Panc1 (cell line): ENCODE measurements around the gene ARRDC5. TPM values are rescaled to one million over a fixed set of nuclear protein-coding genes. Genes with fewer than 3 reads are reported as not detected.
"Not testable (repeated sequence)": the region's sequence is repeated elsewhere in the genome, so short reads cannot be mapped to it uniquely, and the experiment has no call there.

Experiments used
- ATAC-seq: fragments of 200-7000 bp; cut with Tn5 transposase; 2 replicates; pipeline ENCODE4 v1.9.1; 2020; ENCODE audit warnings: mild to moderate bottlenecking, moderate library complexity
- BruUV-seq: library from RNA; stranded (reverse); fragments of 400-500 nt; replicated peaks from 2 replicates; lab custom pipeline; 2021; lab: Mats Ljungman, UMichigan
- CTCF ChIA-PET: fragments of 300-600 bp; sonication (Branson Sonifier 250); formaldehyde crosslinking; loops from one replicate; lab custom pipeline; 2022; ENCODE audit warnings: antibody characterized with exemption; lab: Charles Lee
- POLR2A ChIA-PET: fragments of 300-600 bp; sonication (Branson Sonifier 250); formaldehyde crosslinking; loops from one replicate; lab custom pipeline; 2022; ENCODE audit warnings: antibody characterized with exemption; lab: Charles Lee
- DNase-seq: peaks from one replicate; pipeline ENCODE4 v3.0.0-alpha.2; 2010; ENCODE audit warnings: low read depth, low spot score
- H3K27ac ChIP-seq: 2 replicates; pipeline ENCODE4 v1.5.1; 2011; ENCODE audit warnings: mild to moderate bottlenecking, low read length, inconsistent platforms
- H3K27me3 ChIP-seq: fragments of 200-500 bp; sonication (Bioruptor generic); 2 replicates; pipeline ENCODE4 v1.6.0; 2014; ENCODE audit warnings: low read length, inconsistent platforms; ENCODE audit not compliant: control insufficient read depth, insufficient read depth
- H3K36me3 ChIP-seq: fragments of 200-500 bp; sonication (Bioruptor generic); 2 replicates; pipeline ENCODE4 v1.5.1; 2014; ENCODE audit warnings: inconsistent platforms, mild to moderate bottlenecking, low read length, moderate library complexity; ENCODE audit not compliant: control insufficient read depth, insufficient read depth
- H3K4me1 ChIP-seq: 2 replicates; pipeline ENCODE4 v1.5.1; 2011; ENCODE audit warnings: inconsistent platforms, mild to moderate bottlenecking, low read length, moderate library complexity; ENCODE audit not compliant: control insufficient read depth, insufficient read depth
- H3K4me3 ChIP-seq, 2 experiments: 2 replicates each; pipeline ENCODE4 v1.5.1; 2011 to 2012; ENCODE audit warnings: low read depth in 2 of 2, low read length in 2 of 2, mild to moderate bottlenecking in 2 of 2, inconsistent platforms in 1 of 2, moderate library complexity in 1 of 2
- H3K9me3 ChIP-seq: fragments of 200-500 bp; sonication (Bioruptor generic); 2 replicates; pipeline ENCODE4 v1.5.1; 2014; ENCODE audit warnings: low read depth, mild to moderate bottlenecking, inconsistent platforms, low read length, moderate library complexity; ENCODE audit not compliant: control insufficient read depth, insufficient read depth
- in situ Hi-C: cut with HindIII; loops from 2 replicates; pipeline ENCODE4 v1.10.0; 2016; ENCODE audit warnings: low sequenced_read_pairs, low pct_unique_long_range_greater_than_20kb
- intact Hi-C: fragments of 100-400 bp; cut with micrococcal nuclease; formaldehyde crosslinking; loops from one replicate; pipeline ENCODE4 v1.10.0; 2022; ENCODE audit not compliant: unreplicated experiment
- total RNA-seq: library from RNA; stranded (reverse); gene quantifications from one replicate; pipeline ENCODE4 v1.2.1, GENCODE V29; 2021; ENCODE audit not compliant: unreplicated experiment
- TF ChIP-seq, protein P1 (sequence below): fragments of 450-650 bp; IDR thresholded peaks from 2 replicates; pipeline ENCODE4 v1.5.1; 2017; ENCODE audit warnings: mild to moderate bottlenecking

ARRDC5 gene
- total RNA-seq, 1 experiment from 2014 or later: not detected

DNA sequence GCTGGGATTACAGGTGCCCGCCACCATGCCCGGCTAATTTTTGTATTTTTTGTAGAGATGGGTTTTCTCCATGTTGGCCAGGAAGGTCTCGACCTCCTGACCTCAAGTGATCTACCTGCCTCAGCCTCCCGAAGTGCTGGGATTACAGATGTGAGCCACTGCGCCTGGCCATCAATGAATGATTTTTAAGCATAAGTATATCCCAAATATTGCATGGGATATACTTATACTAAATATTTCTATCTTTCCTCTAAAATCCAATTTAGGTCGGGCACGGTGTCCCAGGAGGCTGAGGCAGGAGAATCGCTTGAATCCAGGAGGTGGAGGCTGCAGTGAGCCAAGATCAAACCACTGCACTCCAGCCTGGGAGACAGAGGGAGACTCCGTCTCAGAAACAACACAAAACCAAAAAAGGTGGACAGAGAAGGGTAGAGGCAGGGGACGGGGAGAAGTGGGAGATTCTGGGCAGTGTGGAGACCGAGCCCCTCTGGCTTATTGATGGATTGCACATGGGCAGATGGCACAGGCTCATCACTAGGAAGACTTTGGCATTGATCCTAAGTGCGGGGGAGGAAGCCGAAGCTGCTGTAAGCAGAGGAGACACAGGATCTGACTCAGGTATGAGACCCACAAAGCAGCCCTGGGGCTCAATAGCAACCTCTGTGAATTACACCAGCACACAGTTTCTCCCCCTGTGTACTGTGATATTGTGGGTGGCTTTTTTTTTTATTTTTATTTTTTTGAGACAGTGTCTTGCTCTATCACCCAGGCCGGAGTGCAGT is 13.5 kb downstream of the ARRDC5 start:
- no TSS peak for BruUV-seq
- in situ Hi-C loops (no loop called here), intact Hi-C loops (no loop called here)
- TF ChIP-seq, protein P1, sequence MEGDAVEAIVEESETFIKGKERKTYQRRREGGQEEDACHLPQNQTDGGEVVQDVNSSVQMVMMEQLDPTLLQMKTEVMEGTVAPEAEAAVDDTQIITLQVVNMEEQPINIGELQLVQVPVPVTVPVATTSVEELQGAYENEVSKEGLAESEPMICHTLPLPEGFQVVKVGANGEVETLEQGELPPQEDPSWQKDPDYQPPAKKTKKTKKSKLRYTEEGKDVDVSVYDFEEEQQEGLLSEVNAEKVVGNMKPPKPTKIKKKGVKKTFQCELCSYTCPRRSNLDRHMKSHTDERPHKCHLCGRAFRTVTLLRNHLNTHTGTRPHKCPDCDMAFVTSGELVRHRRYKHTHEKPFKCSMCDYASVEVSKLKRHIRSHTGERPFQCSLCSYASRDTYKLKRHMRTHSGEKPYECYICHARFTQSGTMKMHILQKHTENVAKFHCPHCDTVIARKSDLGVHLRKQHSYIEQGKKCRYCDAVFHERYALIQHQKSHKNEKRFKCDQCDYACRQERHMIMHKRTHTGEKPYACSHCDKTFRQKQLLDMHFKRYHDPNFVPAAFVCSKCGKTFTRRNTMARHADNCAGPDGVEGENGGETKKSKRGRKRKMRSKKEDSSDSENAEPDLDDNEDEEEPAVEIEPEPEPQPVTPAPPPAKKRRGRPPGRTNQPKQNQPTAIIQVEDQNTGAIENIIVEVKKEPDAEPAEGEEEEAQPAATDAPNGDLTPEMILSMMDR: no peak
- no peaks in the 10 kb centered on the region for H3K27me3 ChIP-seq
- H3K4me1 ChIP-seq: no peaks in the 10 kb centered on the region
- ATAC-seq (peak; percentile 74; the same call in 1 of the 2 replicates), DNase-seq (no peak)
- H3K27ac ChIP-seq: no peak overlapping the region
- H3K4me3 ChIP-seq: no peak overlapping the region
- no peaks in the 10 kb centered on the region for H3K36me3 ChIP-seq
- CTCF ChIA-PET: interaction anchor here (0.7 kb wide), 1 partner anchor 70 kb away, joined by 4 read pairs; no protein-coding TSS in a partner anchor
- H3K9me3 ChIP-seq: no peaks in the 10 kb centered on the region
- POLR2A ChIA-PET: interaction anchor here (0.6 kb wide), 1 partner anchor 25 kb away, joined by 5 read pairs; no protein-coding TSS in a partner anchor

DNA sequence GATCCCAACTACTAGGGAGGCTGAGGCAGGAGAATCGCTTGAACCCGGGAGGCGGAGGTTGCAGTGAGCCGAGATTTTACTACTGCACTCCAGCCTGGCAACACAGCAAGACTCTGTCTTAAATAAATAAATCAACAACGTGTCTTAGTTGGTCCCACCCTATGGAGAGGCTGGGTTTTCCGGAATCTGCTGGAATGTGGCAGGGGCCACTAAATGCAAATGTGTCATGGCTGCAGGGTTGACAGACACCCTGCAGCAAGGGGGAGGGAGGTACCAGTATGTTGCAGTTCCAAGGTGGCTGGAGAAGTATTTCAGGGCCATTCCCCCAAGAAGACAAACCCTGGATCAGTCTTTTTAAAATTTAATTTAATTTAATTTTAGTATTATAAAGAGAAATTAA is 14.9 kb downstream of the ARRDC5 start:
- in situ Hi-C loops, intact Hi-C loops, CTCF ChIA-PET: not testable (repeated sequence)

DNA sequence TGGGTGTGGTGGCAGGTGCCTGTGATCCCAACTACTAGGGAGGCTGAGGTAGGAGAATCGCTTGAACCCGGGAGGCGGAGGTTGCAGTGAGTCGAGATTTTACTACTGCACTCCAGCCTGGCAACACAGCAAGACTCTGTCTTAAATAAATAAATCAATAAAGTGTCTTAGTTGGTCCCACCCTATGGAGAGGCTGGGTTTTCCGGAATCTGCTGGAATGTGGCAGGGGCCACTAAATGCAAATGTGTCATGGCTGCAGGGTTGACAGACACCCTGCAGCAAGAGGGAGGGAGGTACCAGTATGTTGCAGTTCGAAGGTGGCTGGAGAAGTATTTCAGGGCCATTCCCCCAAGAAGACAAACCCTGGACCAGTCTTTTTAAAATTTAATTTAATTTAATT is 17.7 kb downstream of the ARRDC5 start:
- in situ Hi-C loops, ATAC-seq, DNase-seq, H3K27ac ChIP-seq, intact Hi-C loops, H3K4me3 ChIP-seq, POLR2A ChIA-PET, BruUV-seq, H3K27me3 ChIP-seq, CTCF ChIA-PET, H3K4me1 ChIP-seq, H3K36me3 ChIP-seq, H3K9me3 ChIP-seq: not testable (repeated sequence)

More for the DNA sequence above, 14.9 kb downstream of the ARRDC5 start:
- H3K4me3 ChIP-seq, H3K27me3 ChIP-seq, H3K36me3 ChIP-seq, H3K27ac ChIP-seq, ATAC-seq, POLR2A ChIA-PET, BruUV-seq, H3K4me1 ChIP-seq, DNase-seq, H3K9me3 ChIP-seq: not testable (repeated sequence)

DNA sequence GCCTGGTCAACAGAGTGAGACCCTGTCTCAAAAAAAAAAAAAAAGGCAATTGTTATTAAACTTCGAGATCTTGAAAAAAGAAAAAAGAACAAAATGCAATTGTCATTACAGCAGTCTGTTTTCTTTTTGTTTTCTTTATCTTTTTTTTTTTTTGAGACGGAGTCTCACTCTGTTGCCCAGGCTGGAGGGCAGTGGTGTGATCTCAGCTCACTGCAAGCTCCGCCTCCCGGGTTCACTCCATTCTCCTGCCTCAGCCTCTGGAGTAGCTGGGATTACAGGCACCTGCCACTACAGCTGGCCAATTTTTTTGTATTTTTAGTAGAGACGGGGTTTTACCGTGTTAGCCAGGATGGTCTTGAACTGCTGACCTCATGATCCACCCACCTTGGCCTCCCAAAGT is 19.8 kb downstream of the ARRDC5 start:
- intact Hi-C loops, in situ Hi-C loops: not testable (repeated sequence)
- CTCF ChIA-PET: interaction anchor here (0.7 kb wide), 1 partner anchor 84 kb away, joined by 8 read pairs; no protein-coding TSS in a partner anchor

More for the DNA sequence above, 19.8 kb downstream of the ARRDC5 start:
- H3K9me3 ChIP-seq, ATAC-seq, H3K36me3 ChIP-seq, BruUV-seq, H3K4me1 ChIP-seq, H3K27ac ChIP-seq, H3K27me3 ChIP-seq, POLR2A ChIA-PET, H3K4me3 ChIP-seq, DNase-seq: not testable (repeated sequence)
